H1 (cell line): Measurements from ENCODE around the gene DOCK11. TPM values are rescaled to one million over a fixed set of nuclear protein-coding genes. Genes with fewer than 3 reads are reported as not detected.

Source experiments
- CTCF ChIA-PET: fragments of 300-600 bp; sonication (Branson Sonifier 250); formaldehyde crosslinking; loops from one replicate; lab custom pipeline; 2021; ENCODE audit not compliant: partially characterized antibody; lab: Charles Lee
- POLR2A ChIA-PET: fragments of 300-600 bp; sonication (Branson Sonifier 250); formaldehyde crosslinking; loops from one replicate; lab custom pipeline; 2021; ENCODE audit warnings: inconsistent platforms; ENCODE audit not compliant: partially characterized antibody; lab: Charles Lee
- DNase-seq, 2 experiments: peaks; one replicate each; pipeline versions ENCODE4 v3.0.0 to v3.0.0-alpha.2; 2010 to 2022; ENCODE audit warnings: low spot score in 2 of 2, low read depth in 1 of 2, mixed read lengths in 1 of 2
- FAIRE-seq: peaks from 2 replicates; lab custom pipeline; 2011; peaks lifted over from hg19 to GRCh38; lab: Jason Lieb, UNC
- H2AFZ ChIP-seq: 2 replicates; pipeline ENCODE4 v1.8.1; 2012; ENCODE audit warnings: low read length, inconsistent platforms
- H2AK5ac ChIP-seq: 2 replicates; pipeline ENCODE4 v1.6.1; 2013; ENCODE audit warnings: low read depth, low read length
- H2BK120ac ChIP-seq: replicated peaks from 2 replicates; pipeline ENCODE3; 2013; ENCODE audit warnings: low read depth, low read length, inconsistent platforms
- H2BK12ac ChIP-seq: 2 replicates; pipeline ENCODE4 v1.6.1; 2013; ENCODE audit warnings: low read depth, low read length
- H2BK15ac ChIP-seq: 2 replicates; pipeline ENCODE4 v1.6.1; 2013; ENCODE audit warnings: low read length
- H2BK20ac ChIP-seq: 2 replicates; pipeline ENCODE4 v1.6.1; 2013; ENCODE audit warnings: low read length
- H2BK5ac ChIP-seq: 2 replicates; pipeline ENCODE4 v1.6.1; 2013; ENCODE audit warnings: low read depth, low read length
- H3K14ac ChIP-seq: 2 replicates; pipeline ENCODE4 v1.6.1; 2013; ENCODE audit warnings: inconsistent platforms; ENCODE audit not compliant: insufficient read length
- H3K18ac ChIP-seq: 2 replicates; pipeline ENCODE4 v1.6.1; 2013; ENCODE audit warnings: low read length; ENCODE audit errors: extremely low read depth
- H3K23ac ChIP-seq: 2 replicates; pipeline ENCODE4 v1.6.1; 2013; ENCODE audit warnings: inconsistent platforms; ENCODE audit not compliant: insufficient read length
- H3K23me2 ChIP-seq: 2 replicates; pipeline ENCODE4 v1.6.1; 2013; ENCODE audit warnings: low read depth, low read length
- H3K27ac ChIP-seq: 2 replicates; pipeline ENCODE4 v1.6.1; 2011; ENCODE audit warnings: low read depth, low read length, inconsistent platforms
- H3K27me3 ChIP-seq, 4 experiments: replicated peaks in 1 of 4; 1 replicate in 1 of 4; 2 replicates in 3 of 4; pipeline versions ENCODE4 v1.6.1 to v1.8.1; 2011 to 2013; ENCODE audit warnings: low read length in 3 of 4, mild to moderate bottlenecking in 3 of 4, inconsistent platforms in 2 of 4, mixed read lengths in 2 of 4, moderate library complexity in 1 of 4; ENCODE audit not compliant: control insufficient read depth in 3 of 4, insufficient read depth in 3 of 4; ENCODE audit errors: extremely low read depth in 1 of 4
- H3K36me3 ChIP-seq, 4 experiments: 2 replicates each; pipeline versions ENCODE4 v1.6.1 to v1.8.1; 2011 to 2013; ENCODE audit warnings: mild to moderate bottlenecking in 4 of 4, low read length in 3 of 4, moderate library complexity in 2 of 4, control low read depth in 1 of 4, inconsistent platforms in 1 of 4; ENCODE audit not compliant: insufficient read depth in 4 of 4, control insufficient read depth in 2 of 4
- H3K4ac ChIP-seq: replicated peaks from 2 replicates; pipeline ENCODE3; 2013; ENCODE audit warnings: low read length, low read depth, mixed read lengths, inconsistent platforms; ENCODE audit not compliant: insufficient read length
- H3K4me1 ChIP-seq, 4 experiments: replicated peaks in 1 of 4; 1 replicate in 1 of 4; 2 replicates in 3 of 4; pipeline versions ENCODE4 v1.6.1 to v1.8.1; 2011 to 2013; ENCODE audit warnings: low read length in 3 of 4, inconsistent platforms in 2 of 4, mixed read lengths in 1 of 4; ENCODE audit not compliant: insufficient read depth in 4 of 4, control insufficient read depth in 3 of 4
- H3K4me2 ChIP-seq, 2 experiments: 2 replicates each; pipeline versions ENCODE4 v1.6.1 to v1.8.1; 2011 to 2013; ENCODE audit warnings: low read depth in 2 of 2, low read length in 2 of 2, control low read depth in 1 of 2, inconsistent platforms in 1 of 2, mild to moderate bottlenecking in 1 of 2; ENCODE audit not compliant: insufficient read depth in 1 of 2
- H3K4me3 ChIP-seq, 4 experiments: fragments of 200-600, 300-600 bp in 1 of 4; sonication (generic), shearing (Covaris generic), sonication (Bioruptor Twin) in 1 of 4; 2 replicates each; pipeline versions ENCODE4 v1.5.1 to v1.8.1; 2011 to 2016; ENCODE audit warnings: low read length in 4 of 4, low read depth in 3 of 4, control low read depth in 2 of 4, inconsistent platforms in 2 of 4, mild to moderate bottlenecking in 2 of 4, mixed read lengths in 1 of 4, moderate library complexity in 1 of 4; ENCODE audit not compliant: insufficient read depth in 2 of 4; ENCODE audit errors: extremely low read depth in 1 of 4
- H3K56ac ChIP-seq: replicated peaks from 2 replicates; pipeline ENCODE3; 2013; ENCODE audit warnings: low read depth, mild to moderate bottlenecking, mixed read lengths, low read length, inconsistent platforms; ENCODE audit not compliant: insufficient read length
- H3K79me1 ChIP-seq: 2 replicates; pipeline ENCODE4 v1.6.1; 2013; ENCODE audit warnings: low read depth, low read length, control low read depth
- H3K79me2 ChIP-seq, 2 experiments: 2 replicates each; pipeline versions ENCODE4 v1.6.1 to v1.8.1; 2012 to 2013; ENCODE audit warnings: low read length in 2 of 2, mild to moderate bottlenecking in 2 of 2, inconsistent platforms in 1 of 2; ENCODE audit not compliant: insufficient read depth in 2 of 2, control insufficient read depth in 1 of 2
- H3K9ac ChIP-seq, 4 experiments: replicated peaks in 1 of 4; 1 replicate in 1 of 4; 2 replicates in 3 of 4; pipeline versions ENCODE4 v1.6.1 to v1.8.1; 2011 to 2013; ENCODE audit warnings: low read depth in 3 of 4, low read length in 3 of 4, control low read depth in 2 of 4, mild to moderate bottlenecking in 2 of 4, moderate library complexity in 2 of 4, inconsistent platforms in 1 of 4; ENCODE audit errors: extremely low read depth in 1 of 4
- H3K9me3 ChIP-seq, 2 experiments: 2 replicates each; pipeline versions ENCODE4 v1.6.1 to v1.8.1; 2012 to 2013; ENCODE audit warnings: mild to moderate bottlenecking in 2 of 2, moderate library complexity in 2 of 2, control low read depth in 1 of 2, inconsistent platforms in 1 of 2, low read depth in 1 of 2, low read length in 1 of 2, mixed read lengths in 1 of 2; ENCODE audit not compliant: insufficient read depth in 2 of 2
- H4K20me1 ChIP-seq, 2 experiments: replicated peaks in 1 of 2; 2 replicates each; pipeline versions ENCODE3 to v1.8.1; 2011 to 2013; ENCODE audit warnings: inconsistent platforms in 2 of 2, low read length in 2 of 2, mild to moderate bottlenecking in 1 of 2; ENCODE audit not compliant: insufficient read depth in 2 of 2, control insufficient read depth in 1 of 2
- H4K5ac ChIP-seq: 2 replicates; pipeline ENCODE4 v1.6.1; 2013; ENCODE audit warnings: low read length, low read depth, mixed read lengths, inconsistent platforms; ENCODE audit not compliant: insufficient read length
- H4K8ac ChIP-seq: 2 replicates; pipeline ENCODE4 v1.8.0; 2013; ENCODE audit warnings: mild to moderate bottlenecking, moderate library complexity, low read length, inconsistent platforms; ENCODE audit not compliant: insufficient read depth; ENCODE audit errors: extremely low read depth
- H4K91ac ChIP-seq: replicated peaks from 2 replicates; pipeline ENCODE3; 2013; ENCODE audit warnings: low read length, mixed read lengths, inconsistent platforms; ENCODE audit not compliant: insufficient read length
- CREB1 ChIP-seq: IDR thresholded peaks from 2 replicates; pipeline ENCODE4 v1.6.1; 2012; ENCODE audit warnings: inconsistent platforms
- EGR1 ChIP-seq: IDR thresholded peaks from 2 replicates; pipeline ENCODE4 v1.6.1; 2011; ENCODE audit warnings: low read depth, low read length, borderline replicate concordance
- EP300 ChIP-seq, 2 experiments: IDR thresholded peaks; 1 replicate in 1 of 2; 2 replicates in 1 of 2; pipeline ENCODE4 v1.6.1; 2011 to 2012; ENCODE audit warnings: low read depth in 2 of 2, low read length in 2 of 2, mild to moderate bottlenecking in 2 of 2, borderline replicate concordance in 1 of 2, inconsistent platforms in 1 of 2, moderate library complexity in 1 of 2
- HDAC2 ChIP-seq, 2 experiments: fragments of 300-600 bp in 1 of 2; sonication (generic) in 1 of 2; IDR thresholded peaks; 2 replicates each; pipeline ENCODE4 v1.6.1; 2011 to 2012; ENCODE audit warnings: low read depth in 2 of 2, low read length in 2 of 2, mild to moderate bottlenecking in 2 of 2, moderate library complexity in 2 of 2, borderline replicate concordance in 1 of 2, inconsistent platforms in 1 of 2
- KDM1A ChIP-seq: fragments of 200-600, 300-600 bp; sonication (generic); IDR thresholded peaks from 2 replicates; pipeline ENCODE4 v1.7.1; 2016; ENCODE audit warnings: mild to moderate bottlenecking, low read length, borderline replicate concordance
- SAP30 ChIP-seq: fragments of 300-600 bp; sonication (generic); IDR thresholded peaks from 2 replicates; pipeline ENCODE4 v1.7.1; 2012; ENCODE audit warnings: low read length, moderate library complexity, mild to moderate bottlenecking, inconsistent platforms; ENCODE audit not compliant: insufficient read depth, insufficient replicate concordance
- SIN3A ChIP-seq, 2 experiments: IDR thresholded peaks in 1 of 2; conservative IDR thresholded peaks in 1 of 2; 2 replicates each; pipeline ENCODE4 v1.6.1; 2011 to 2012; ENCODE audit warnings: low read length in 2 of 2, improper control_type of control experiment in 1 of 2, low read depth in 1 of 2, mild to moderate bottlenecking in 1 of 2
- SUZ12 ChIP-seq: fragments of 200-600 bp; sonication (generic); IDR thresholded peaks from 2 replicates; pipeline ENCODE4 v1.6.1; 2012; ENCODE audit warnings: mild to moderate bottlenecking, inconsistent platforms, low read length, moderate library complexity, mixed read lengths
- WGBS, 2 experiments: shearing (Covaris generic) in 1 of 2; methylation state at CpG; one replicate each; pipeline versions ENCODE4 v1.1.6 to v1.1.7; 2013 to 2015; ENCODE audit warnings: low lambda C conversion rate in 2 of 2, mixed read lengths in 2 of 2, inconsistent platforms in 1 of 2, low coverage in 1 of 2, missing lambda C conversion rate in 1 of 2; ENCODE audit not compliant: insufficient replicate concordance in 2 of 2, insufficient coverage in 1 of 2, insufficient read length in 1 of 2; ENCODE audit errors: extremely low coverage in 1 of 2, missing lambda C conversion rate in 1 of 2; 5-methylcytosine and 5-hydroxymethylcytosine counted together
- polyA plus RNA-seq, 7 experiments: library from polyadenylated mRNA; depleted of rRNA in 3 of 7; stranded (reverse) in 5 of 7; unstranded in 2 of 7; fragments of >200 nt in 5 of 7; fragments of 200-250 nt in 2 of 7; gene quantifications; 1 replicate in 5 of 7; 2 replicates in 1 of 7; 4 replicates in 1 of 7; pipeline versions ENCODE4 v1.2.1 to v1.2.3, GENCODE V29; 2011 to 2013; ENCODE audit warnings: missing spikeins in 2 of 7, mixed read lengths in 2 of 7
- total RNA-seq: library from RNA; stranded (reverse); fragmentation: NEBNext Ultra II Directional; extraction: Animal tissue kit (Norgen Biotek cat#: 25700); gene quantifications from 2 replicates; pipeline ENCODE4 v1.2.1, GENCODE V29; 2021
- TF ChIP-seq, protein P1 (sequence below): IDR thresholded peaks from 2 replicates; pipeline ENCODE4 v1.6.1; 2012; ENCODE audit warnings: inconsistent platforms
- TF ChIP-seq, protein P2 (sequence below): IDR thresholded peaks from 2 replicates; pipeline ENCODE4 v1.6.1; 2011; ENCODE audit warnings: low read length, improper control_type of control experiment

DOCK11 gene
- total and polyA plus RNA-seq, 2 of the 8 experiments (the other 6 are each of a cell fraction or from before 2014, with no cell fraction given), result 4.9 to 12.0 TPM

DNA sequence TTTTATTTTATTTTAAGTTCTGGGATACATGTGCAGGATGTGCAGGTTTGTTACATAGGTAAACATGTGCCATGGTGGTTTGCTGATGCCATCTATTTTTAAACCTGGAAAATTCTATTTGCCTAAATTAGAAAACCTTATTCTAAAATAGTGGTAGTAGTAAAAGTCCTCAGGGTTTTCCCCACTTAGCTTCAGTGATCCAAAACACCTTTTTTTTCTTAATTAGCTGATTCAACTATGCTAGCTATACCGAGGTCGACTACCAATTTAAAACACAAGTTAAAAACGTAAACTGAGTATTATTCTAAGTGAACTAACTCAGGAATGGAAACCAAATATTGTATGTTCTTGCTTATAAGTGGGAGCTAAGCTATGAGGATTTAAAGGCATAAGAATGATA, 161.8 kb downstream of the DOCK11 start:
- Histone ChIP-seq H4K8ac (no peak overlapping the region), H3K9ac (no peak overlapping the region), H3K79me2 (no peaks in the 10 kb centered on the region), H4K20me1 (no peaks in the 10 kb centered on the region), H3K27ac (no peak overlapping the region), H4K5ac (no peak overlapping the region), H3K18ac (no peak overlapping the region), H2BK120ac (no peak overlapping the region), H3K4me3 (no peak overlapping the region), H2AK5ac (no peak overlapping the region), H2BK15ac (no peak overlapping the region), H3K36me3 (no peaks in the 10 kb centered on the region; a peak in 1 of 8 replicates), H3K14ac (no peak overlapping the region), H3K23ac (no peak overlapping the region), H3K27me3 (no peaks in the 10 kb centered on the region), H3K56ac (no peak overlapping the region), H2BK5ac (no peak overlapping the region), H3K4me1 (no peaks in the 10 kb centered on the region), H3K79me1 (no peaks in the 10 kb centered on the region), H3K4me2 (no peak overlapping the region), H3K4ac (no peak overlapping the region), H3K23me2 (no peaks in the 10 kb centered on the region), H3K9me3 (no peaks in the 10 kb centered on the region), H4K91ac (no peak overlapping the region), H2AFZ (no peak overlapping the region), H2BK20ac (no peak overlapping the region), H2BK12ac (no peak overlapping the region)
- FAIRE-seq (no peak), DNase-seq (no peak)
- POLR2A ChIA-PET, result no interaction called here
- CTCF ChIA-PET, result no interaction called here
- WGBS, 2 experiments, result 88% methylated on average over 3 of the region's 3 CpGs; no CpG with 5 or more reads in 1 of the 2 experiments
- TF ChIP-seq HDAC2 (IDR thresholded peaks at IDR 0.05; ENCODE audit: borderline replicate concordance in 1 of 2, low read depth in 2 of 2, low read length in 2 of 2) (no peak), SUZ12 (no peak), SIN3A (conservative IDR thresholded peaks at IDR 0.05 in 1 of 2, IDR thresholded peaks at IDR 0.05 in 1 of 2; ENCODE audit: low read depth in 1 of 2, low read length in 2 of 2) (no peak), EP300 (IDR thresholded peaks at IDR 0.05; ENCODE audit: borderline replicate concordance in 1 of 2, low read depth in 2 of 2, low read length in 2 of 2) (no peak), KDM1A (no peak), EGR1 (no peak), CREB1 (no peak), SAP30 (no peak)
- TF ChIP-seq, protein P1, sequence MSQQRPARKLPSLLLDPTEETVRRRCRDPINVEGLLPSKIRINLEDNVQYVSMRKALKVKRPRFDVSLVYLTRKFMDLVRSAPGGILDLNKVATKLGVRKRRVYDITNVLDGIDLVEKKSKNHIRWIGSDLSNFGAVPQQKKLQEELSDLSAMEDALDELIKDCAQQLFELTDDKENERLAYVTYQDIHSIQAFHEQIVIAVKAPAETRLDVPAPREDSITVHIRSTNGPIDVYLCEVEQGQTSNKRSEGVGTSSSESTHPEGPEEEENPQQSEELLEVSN, result no peak
- TF ChIP-seq, protein P2, sequence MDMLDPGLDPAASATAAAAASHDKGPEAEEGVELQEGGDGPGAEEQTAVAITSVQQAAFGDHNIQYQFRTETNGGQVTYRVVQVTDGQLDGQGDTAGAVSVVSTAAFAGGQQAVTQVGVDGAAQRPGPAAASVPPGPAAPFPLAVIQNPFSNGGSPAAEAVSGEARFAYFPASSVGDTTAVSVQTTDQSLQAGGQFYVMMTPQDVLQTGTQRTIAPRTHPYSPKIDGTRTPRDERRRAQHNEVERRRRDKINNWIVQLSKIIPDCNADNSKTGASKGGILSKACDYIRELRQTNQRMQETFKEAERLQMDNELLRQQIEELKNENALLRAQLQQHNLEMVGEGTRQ, result no peak
